Lung (tissue), 12 donors: ENCODE results near the gene SMARCA2. TPM values are rescaled to one million over a fixed set of nuclear protein-coding genes. Genes with fewer than 3 reads are reported as not detected.
A peak's percentile ranks its signal among the peaks of the same experiment; 100 is the strongest.

Experiments used
- ATAC-seq: fragments of 200-7000 bp; cut with Tn5 transposase; one replicate; pipeline ENCODE4 v1.9.1; 2020; ENCODE audit warnings: moderate number of reproducible peaks; ENCODE audit not compliant: insufficient read depth, low FRiP score
- DNase-seq, 3 donors: peaks; one replicate each; pipeline ENCODE4 v3.0.0-alpha.2; 2013 to 2017
- H3K27ac ChIP-seq, 2 donors: one replicate each; pipeline ENCODE4 v1.5.1; 2013; ENCODE audit warnings: mild to moderate bottlenecking in 2 of 2, moderate library complexity in 2 of 2, control low read depth in 1 of 2, inconsistent platforms in 1 of 2, low read depth in 1 of 2, low read length in 1 of 2
- H3K27me3 ChIP-seq, 3 donors: one replicate each; pipeline ENCODE4 v1.5.1; 2013; ENCODE audit warnings: low read length in 2 of 3; ENCODE audit not compliant: control insufficient read depth in 3 of 3, insufficient read depth in 3 of 3
- H3K36me3 ChIP-seq, 4 donors: one replicate each; pipeline ENCODE4 v1.5.1; 2013; ENCODE audit warnings: low read length in 4 of 4, mild to moderate bottlenecking in 1 of 4, moderate library complexity in 1 of 4; ENCODE audit not compliant: control insufficient read depth in 4 of 4, insufficient read depth in 4 of 4
- H3K4me1 ChIP-seq, 5 donors: one replicate each; pipeline ENCODE4 v1.5.1; 2013; ENCODE audit warnings: low read length in 5 of 5, mild to moderate bottlenecking in 2 of 5, moderate library complexity in 1 of 5; ENCODE audit not compliant: control insufficient read depth in 5 of 5, insufficient read depth in 5 of 5
- H3K4me3 ChIP-seq: one replicate; pipeline ENCODE4 v1.5.1; 2013; ENCODE audit warnings: mild to moderate bottlenecking, control low read depth, moderate library complexity
- H3K9ac ChIP-seq, 2 donors: one replicate each; pipeline ENCODE4 v1.5.1; 2013; ENCODE audit warnings: low read length in 2 of 2, control low read depth in 1 of 2; ENCODE audit not compliant: insufficient read depth in 1 of 2
- H3K9me3 ChIP-seq, 4 donors: one replicate each; pipeline ENCODE4 v1.5.1; 2013; ENCODE audit warnings: low read length in 3 of 4, mild to moderate bottlenecking in 1 of 4, moderate library complexity in 1 of 4; ENCODE audit not compliant: control insufficient read depth in 4 of 4, insufficient read depth in 3 of 4
- WGBS, 2 donors: extraction: QIAGEN DNeasy Blood & Tissue Kit; methylation state at CpG; one replicate each; pipeline ENCODE4 v1.1.7; 2013; 5-methylcytosine and 5-hydroxymethylcytosine counted together
- polyA plus RNA-seq, 2 donors: library from polyadenylated mRNA; stranded (reverse); fragments of 200-250 nt; gene quantifications; one replicate each; pipeline ENCODE4 v1.2.1, GENCODE V29; 2013
- total RNA-seq, 2 donors: library from RNA; depleted of rRNA in 1 of 2; stranded (reverse); fragments of >200 nt in 1 of 2; gene quantifications; one replicate each; pipeline ENCODE4 v1.2.1, GENCODE V29; 2014 to 2021
- TF ChIP-seq, protein P1 (sequence below): IDR thresholded peaks from 2 replicates; pipeline ENCODE4 v1.5.1; 2012; ENCODE audit warnings: mild to moderate bottlenecking; ENCODE audit errors: control extremely low read depth, extremely low read depth
- donor health status: control.
- donor health status: control.
- donor health status: Bipolar disorder and iron deficiency.
- donor health status: healthy.
- donor health status: DM: yes; HTN: yes; CAD: no.

The SMARCA2 gene
- total and polyA plus RNA-seq, 4 donors: 30.0 to 196 (median 80.2) TPM

DNA sequence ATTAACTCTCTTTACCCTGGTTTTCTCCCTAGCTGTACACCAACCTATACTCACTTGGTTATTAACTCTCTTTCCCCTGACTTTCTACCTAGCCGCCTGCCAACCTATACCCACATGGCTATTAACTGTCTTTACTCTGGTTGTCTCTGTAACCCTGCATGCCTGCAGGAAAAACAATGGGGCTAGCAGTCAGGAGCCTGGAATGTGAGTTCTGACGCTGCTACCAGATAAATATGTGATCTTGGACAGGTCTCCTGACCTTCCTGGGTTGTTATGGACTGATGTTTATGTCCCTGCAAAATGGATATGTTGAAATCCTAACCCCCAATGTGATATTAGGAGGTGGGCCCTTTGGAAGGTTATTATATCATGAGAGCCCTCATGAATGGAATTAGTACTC is 119.2 kb downstream of the SMARCA2 start:
- no peaks in the 10 kb centered on the region for H3K9me3 ChIP-seq
- H3K36me3 ChIP-seq: peaks cover 2 to 18% (median 7%) of the 10 kb centered on the region in 4 donors
- peak overlapping the region in 1 of 2 donors; percentile 58 for H3K27ac ChIP-seq
- no peaks in the 10 kb centered on the region for H3K27me3 ChIP-seq
- peaks cover 0 to 9% (median 6%) of the 10 kb centered on the region in 5 donors for H3K4me1 ChIP-seq
- 79 to 89% methylated on average over 2 of the region's 2 CpGs for WGBS, 2 donors
- TF ChIP-seq, protein P1, sequence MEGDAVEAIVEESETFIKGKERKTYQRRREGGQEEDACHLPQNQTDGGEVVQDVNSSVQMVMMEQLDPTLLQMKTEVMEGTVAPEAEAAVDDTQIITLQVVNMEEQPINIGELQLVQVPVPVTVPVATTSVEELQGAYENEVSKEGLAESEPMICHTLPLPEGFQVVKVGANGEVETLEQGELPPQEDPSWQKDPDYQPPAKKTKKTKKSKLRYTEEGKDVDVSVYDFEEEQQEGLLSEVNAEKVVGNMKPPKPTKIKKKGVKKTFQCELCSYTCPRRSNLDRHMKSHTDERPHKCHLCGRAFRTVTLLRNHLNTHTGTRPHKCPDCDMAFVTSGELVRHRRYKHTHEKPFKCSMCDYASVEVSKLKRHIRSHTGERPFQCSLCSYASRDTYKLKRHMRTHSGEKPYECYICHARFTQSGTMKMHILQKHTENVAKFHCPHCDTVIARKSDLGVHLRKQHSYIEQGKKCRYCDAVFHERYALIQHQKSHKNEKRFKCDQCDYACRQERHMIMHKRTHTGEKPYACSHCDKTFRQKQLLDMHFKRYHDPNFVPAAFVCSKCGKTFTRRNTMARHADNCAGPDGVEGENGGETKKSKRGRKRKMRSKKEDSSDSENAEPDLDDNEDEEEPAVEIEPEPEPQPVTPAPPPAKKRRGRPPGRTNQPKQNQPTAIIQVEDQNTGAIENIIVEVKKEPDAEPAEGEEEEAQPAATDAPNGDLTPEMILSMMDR: no peak
- ATAC-seq (no peak), DNase-seq (no peak)
- no peak overlapping the region for H3K4me3 ChIP-seq
- no peak overlapping the region for H3K9ac ChIP-seq

DNA sequence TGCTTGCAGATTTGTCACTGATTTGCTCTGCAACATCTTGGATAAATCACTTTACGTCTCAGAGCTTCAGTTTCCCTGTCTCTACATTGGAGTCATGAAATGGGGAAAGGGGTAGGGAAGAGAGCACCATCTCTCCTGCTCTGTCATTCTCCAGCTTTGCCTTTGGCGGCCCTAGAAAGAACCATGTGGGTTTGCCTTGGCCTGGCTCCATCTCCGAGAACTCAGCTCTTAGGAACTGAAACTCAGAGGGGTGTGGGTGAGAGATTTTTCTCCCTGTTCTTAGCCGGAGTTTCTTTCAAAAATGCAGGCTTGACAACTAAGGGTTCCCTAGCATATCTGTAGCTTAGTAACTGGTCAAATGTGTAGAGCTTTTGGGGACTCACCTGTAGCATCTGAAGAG is 123.5 kb downstream of the SMARCA2 start:
- peaks cover 0 to 10% (median 0%) of the 10 kb centered on the region in 5 donors for H3K4me1 ChIP-seq
- DNase-seq (no peak), ATAC-seq (no peak)
- H3K4me3 ChIP-seq: no peak overlapping the region
- H3K36me3 ChIP-seq: peaks cover 0 to 17% (median 5%) of the 10 kb centered on the region in 4 donors
- H3K9ac ChIP-seq: no peak overlapping the region
- TF ChIP-seq, protein P1: no peak
- 75 to 80% methylated on average over 4 of the region's 4 CpGs for WGBS, 2 donors
- no peak overlapping the region for H3K27ac ChIP-seq
- no peaks in the 10 kb centered on the region for H3K27me3 ChIP-seq
- no peaks in the 10 kb centered on the region for H3K9me3 ChIP-seq

GRCh38 chr9:2140600-2141223 is 125.6 kb downstream of the SMARCA2 start:
- WGBS, 2 donors: 92 to 96% methylated on average over 4 of the region's 4 CpGs
- peaks cover 0 to 10% (median 0%) of the 10 kb centered on the region in 5 donors for H3K4me1 ChIP-seq
- peak overlapping the region in 1 of 2 donors; percentile 63 for H3K27ac ChIP-seq
- H3K4me3 ChIP-seq: no peak overlapping the region
- no peak for ATAC-seq
- no peaks in the 10 kb centered on the region for H3K9me3 ChIP-seq
- peaks cover 0 to 11% (median 7%) of the 10 kb centered on the region in 4 donors for H3K36me3 ChIP-seq
- TF ChIP-seq, protein P1: no peak
- DNase-seq: no peak
- H3K27me3 ChIP-seq: no peaks in the 10 kb centered on the region
- H3K9ac ChIP-seq: no peak overlapping the region

DNA sequence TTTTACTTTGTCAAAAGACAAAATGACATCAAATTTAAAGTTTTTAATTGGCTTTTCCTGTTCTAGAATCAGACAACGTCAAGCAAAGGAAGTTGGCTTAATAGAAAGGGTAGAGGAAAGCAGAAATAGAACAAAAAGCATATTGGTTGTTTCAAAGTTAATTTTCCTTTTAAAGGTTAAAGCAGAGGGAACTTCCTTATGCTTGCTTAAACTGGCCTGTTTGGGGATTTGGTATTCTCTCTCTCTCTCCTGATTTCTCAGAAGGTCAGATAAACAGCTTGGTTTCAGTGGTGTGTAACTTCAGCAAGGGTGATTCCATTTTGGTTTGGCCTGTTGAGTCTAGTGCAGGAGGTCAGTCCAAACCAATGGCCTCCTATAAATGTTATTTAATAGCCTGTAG is 127.1 kb downstream of the SMARCA2 start:
- WGBS, 2 donors: 14 to 43% methylated on average over 1 of the region's 1 CpG
- no peak overlapping the region for H3K27ac ChIP-seq
- TF ChIP-seq, protein P1: no peak
- peaks cover 0 to 7% (median 4%) of the 10 kb centered on the region in 4 donors for H3K36me3 ChIP-seq
- no peaks in the 10 kb centered on the region for H3K27me3 ChIP-seq
- ATAC-seq (no peak), DNase-seq (no peak)
- H3K9me3 ChIP-seq: no peaks in the 10 kb centered on the region
- H3K4me1 ChIP-seq: peaks cover 0 to 7% (median 0%) of the 10 kb centered on the region in 5 donors
- H3K9ac ChIP-seq: no peak overlapping the region
- H3K4me3 ChIP-seq: no peak overlapping the region
